ENCODE measurements around the gene QDPR. TPM values are rescaled to one million over a fixed set of nuclear protein-coding genes. Genes with fewer than 3 reads are reported as not detected.

QDPR gene
- total RNA-seq, 1 experiment from 2014 or later = 39.2 TPM

GRCh38 chr4:17463606-17464005 lies 48.3 kb downstream of the QDPR start:
- H3K9me3 Mint-ChIP-seq (ENCODE audit: unreplicated experiment) = no peaks in the 10 kb centered on the region
- no peak overlapping the region for H3K4me3 Mint-ChIP-seq (ENCODE audit: unreplicated experiment)
- POLR2A ChIA-PET = no interaction called here
- no peak for TF ChIP-seq CTCF (IDR thresholded peaks at IDR 0.05; ENCODE audit: unreplicated experiment)
- no peak overlapping the region for H3K27ac Mint-ChIP-seq (ENCODE audit: low read depth, unreplicated experiment)
- no peaks in the 10 kb centered on the region for H3K4me1 Mint-ChIP-seq (ENCODE audit: insufficient read depth, unreplicated experiment)
- BruUV-seq (replicated peaks) = no TSS peak
- intact Hi-C loops (cut with micrococcal nuclease) = no loop called here
- DNase-seq (ENCODE audit: unreplicated experiment) = no peak
- H3K27me3 Mint-ChIP-seq (ENCODE audit: insufficient read depth, unreplicated experiment) = no peaks in the 10 kb centered on the region
- CTCF ChIA-PET = interaction anchor here (2.3 kb wide), 1 partner anchor 16 kb away, joined by 11 read pairs; no protein-coding TSS in a partner anchor
- no peaks in the 10 kb centered on the region for H3K36me3 Mint-ChIP-seq (ENCODE audit: insufficient read depth, unreplicated experiment)

GRCh38 chr4:17450269-17450804 lies 61.6 kb downstream of the QDPR start:
- TF ChIP-seq CTCF (IDR thresholded peaks at IDR 0.05; ENCODE audit: unreplicated experiment) = no peak
- H3K36me3 Mint-ChIP-seq (ENCODE audit: insufficient read depth, unreplicated experiment) = peaks cover 6% of the 10 kb centered on the region
- POLR2A ChIA-PET = interaction anchor here (0.6 to 1.4 kb wide), 3 partner anchors 10 to 98 kb away, joined by 3 to 5 read pairs (median 5); no protein-coding TSS in a partner anchor
- no peak overlapping the region for H3K4me3 Mint-ChIP-seq (ENCODE audit: unreplicated experiment)
- H3K27ac Mint-ChIP-seq (ENCODE audit: low read depth, unreplicated experiment) = no peak overlapping the region
- H3K9me3 Mint-ChIP-seq (ENCODE audit: unreplicated experiment) = peaks cover 7% of the 10 kb centered on the region
- no peaks in the 10 kb centered on the region for H3K27me3 Mint-ChIP-seq (ENCODE audit: insufficient read depth, unreplicated experiment)
- no peak for DNase-seq (ENCODE audit: unreplicated experiment)
- CTCF ChIA-PET = interaction anchor here (1.0 to 7.0 kb wide), 5 partner anchors 10 to 932 kb away, joined by 3 to 110 read pairs (median 3); no protein-coding TSS in a partner anchor
- intact Hi-C loops (cut with micrococcal nuclease) = no loop called here
- peaks cover 17% of the 10 kb centered on the region for H3K4me1 Mint-ChIP-seq (ENCODE audit: insufficient read depth, unreplicated experiment)
- no TSS peak for BruUV-seq (replicated peaks)

- no peak for TF ChIP-seq CTCF (IDR thresholded peaks at IDR 0.05; ENCODE audit: unreplicated experiment)
- Mint-ChIP-seq H3K4me1 (ENCODE audit: insufficient read depth, unreplicated experiment) (peaks cover 17% of the 10 kb centered on the region), H3K27ac (ENCODE audit: low read depth, unreplicated experiment) (no peak overlapping the region), H3K4me3 (ENCODE audit: unreplicated experiment) (no peak overlapping the region), H3K36me3 (ENCODE audit: insufficient read depth, unreplicated experiment) (no peaks in the 10 kb centered on the region), H3K9me3 (ENCODE audit: unreplicated experiment) (peaks cover 7% of the 10 kb centered on the region), H3K27me3 (ENCODE audit: insufficient read depth, unreplicated experiment) (no peaks in the 10 kb centered on the region)
- intact Hi-C loops (cut with micrococcal nuclease) = loop anchor here (5.0 to 10.0 kb wide), 3 partner anchors 116 to 1004 kb away; no protein-coding TSS in a partner anchor
- POLR2A ChIA-PET = interaction anchor here (2.6 kb wide), 1 partner anchor 102 kb away, joined by 15 read pairs; no protein-coding TSS in a partner anchor
- CTCF ChIA-PET = interaction anchor here (0.6 to 7.0 kb wide), 20 partner anchors 9 to 1308 kb away, joined by 3 to 110 read pairs (median 4); no protein-coding TSS in a partner anchor
- peak; percentile 86 for DNase-seq (ENCODE audit: unreplicated experiment)
- BruUV-seq (replicated peaks) = no TSS peak
Measured at GRCh38 chr4:17448689-17449088, 63.2 kb downstream of the QDPR start.

GRCh38 chr4:17447675-17448298 lies 64.1 kb downstream of the QDPR start:
- Mint-ChIP-seq H3K27ac (ENCODE audit: low read depth, unreplicated experiment) (no peak overlapping the region), H3K9me3 (ENCODE audit: unreplicated experiment) (peaks cover 7% of the 10 kb centered on the region), H3K36me3 (ENCODE audit: insufficient read depth, unreplicated experiment) (no peaks in the 10 kb centered on the region), H3K4me1 (ENCODE audit: insufficient read depth, unreplicated experiment) (peaks cover 17% of the 10 kb centered on the region), H3K27me3 (ENCODE audit: insufficient read depth, unreplicated experiment) (no peaks in the 10 kb centered on the region), H3K4me3 (ENCODE audit: unreplicated experiment) (no peak overlapping the region)
- CTCF ChIA-PET = interaction anchor here (0.6 to 7.0 kb wide), 59 partner anchors 10 to 1668 kb away, joined by 3 to 110 read pairs (median 4); no protein-coding TSS in a partner anchor
- intact Hi-C loops (cut with micrococcal nuclease) = loop anchor here (1.0 to 10.0 kb wide), 7 partner anchors 100 to 1157 kb away; no protein-coding TSS in a partner anchor
- POLR2A ChIA-PET = interaction anchor here (0.6 to 2.6 kb wide), 3 partner anchors 101 to 820 kb away, joined by 3 to 15 read pairs (median 5); no protein-coding TSS in a partner anchor
- peak; percentile 84 for DNase-seq (ENCODE audit: unreplicated experiment)
- TF ChIP-seq CTCF (IDR thresholded peaks at IDR 0.05; ENCODE audit: unreplicated experiment) = peak; percentile 70
- no TSS peak for BruUV-seq (replicated peaks)
